ENCODE results near the gene CFAP20DC. TPM values are rescaled to one million over a fixed set of nuclear protein-coding genes. Genes with fewer than 3 reads are reported as not detected.

The CFAP20DC gene
- total and polyA plus RNA-seq, 4 donors = 0.98 to 2.1 (median 1.5) TPM

- no peaks in the 10 kb centered on the region for H3K27me3 ChIP-seq (ENCODE audit: control insufficient read depth in 4 of 4, insufficient read depth in 4 of 4, low read length in 3 of 4)
- no peaks in the 10 kb centered on the region for H3K9me3 ChIP-seq (ENCODE audit: control insufficient read depth in 4 of 4, low read length in 3 of 4)
- H3K36me3 ChIP-seq (ENCODE audit: control insufficient read depth in 4 of 4, insufficient read depth in 3 of 4, low read depth in 1 of 4, low read length in 3 of 4) = no peaks in the 10 kb centered on the region
- no peak overlapping the region for H3K27ac ChIP-seq (ENCODE audit: low read depth in 1 of 2, low read length in 2 of 2)
- no peak for DNase-seq (ENCODE audit: low spot score)
- TF ChIP-seq RAD21 (IDR thresholded peaks at IDR 0.05) (no peak), JUND (IDR thresholded peaks at IDR 0.05) (no peak), RXRA (IDR thresholded peaks at IDR 0.05) (no peak), ATF3 (IDR thresholded peaks at IDR 0.05) (no peak), ZBTB33 (IDR thresholded peaks at IDR 0.05) (no peak)
- 95% methylated on average over 2 of the region's 2 CpGs for WGBS
- no peak overlapping the region for H3K9ac ChIP-seq (ENCODE audit: low read depth in 1 of 2, low read length in 2 of 2)
- peaks cover 0 to 6% (median 2%) of the 10 kb centered on the region in 4 donors for H3K4me1 ChIP-seq (ENCODE audit: control insufficient read depth in 4 of 4, insufficient read depth in 4 of 4, low read length in 3 of 4)
- no peak overlapping the region for H3K4me3 ChIP-seq (ENCODE audit: low read depth in 1 of 3, low read length in 3 of 3)
Measured at GRCh38 chr3:58993547-58993946, 56.3 kb downstream of the CFAP20DC start.

GRCh38 chr3:58991623-58992022 lies 58.2 kb downstream of the CFAP20DC start:
- H3K4me3 ChIP-seq (ENCODE audit: low read depth in 1 of 3, low read length in 3 of 3) = no peak overlapping the region
- H3K36me3 ChIP-seq (ENCODE audit: control insufficient read depth in 4 of 4, insufficient read depth in 3 of 4, low read depth in 1 of 4, low read length in 3 of 4) = no peaks in the 10 kb centered on the region
- DNase-seq (ENCODE audit: low spot score) = no peak
- no peak overlapping the region for H3K27ac ChIP-seq (ENCODE audit: low read depth in 1 of 2, low read length in 2 of 2)
- H3K4me1 ChIP-seq (ENCODE audit: control insufficient read depth in 4 of 4, insufficient read depth in 4 of 4, low read length in 3 of 4) = peaks cover 0 to 6% (median 2%) of the 10 kb centered on the region in 4 donors
- H3K9me3 ChIP-seq (ENCODE audit: control insufficient read depth in 4 of 4, low read length in 3 of 4) = peaks cover 0 to under 1% (median 0%) of the 10 kb centered on the region in 4 donors
- H3K27me3 ChIP-seq (ENCODE audit: control insufficient read depth in 4 of 4, insufficient read depth in 4 of 4, low read length in 3 of 4) = no peaks in the 10 kb centered on the region
- 97% methylated on average over 5 of the region's 5 CpGs for WGBS
- no peak for TF ChIP-seq NR2F2 (IDR thresholded peaks at IDR 0.05)
- no peak for TF ChIP-seq EGR1 (IDR thresholded peaks at IDR 0.05; ENCODE audit: low read depth in 2 of 2)
- no peak overlapping the region for H3K9ac ChIP-seq (ENCODE audit: low read depth in 1 of 2, low read length in 2 of 2)

- H3K9me3 ChIP-seq (ENCODE audit: control insufficient read depth in 4 of 4, low read length in 3 of 4) = peaks cover 0 to 2% (median 0%) of the 10 kb centered on the region in 4 donors
- no peak overlapping the region for H3K9ac ChIP-seq (ENCODE audit: low read depth in 1 of 2, low read length in 2 of 2)
- H3K27me3 ChIP-seq (ENCODE audit: control insufficient read depth in 4 of 4, insufficient read depth in 4 of 4, low read length in 3 of 4) = no peaks in the 10 kb centered on the region
- DNase-seq (ENCODE audit: low spot score) = no peak
- no peak overlapping the region for H3K27ac ChIP-seq (ENCODE audit: low read depth in 1 of 2, low read length in 2 of 2)
- H3K36me3 ChIP-seq (ENCODE audit: control insufficient read depth in 4 of 4, insufficient read depth in 3 of 4, low read depth in 1 of 4, low read length in 3 of 4) = no peaks in the 10 kb centered on the region
- H3K4me3 ChIP-seq (ENCODE audit: low read depth in 1 of 3, low read length in 3 of 3) = no peak overlapping the region
- H3K4me1 ChIP-seq (ENCODE audit: control insufficient read depth in 4 of 4, insufficient read depth in 4 of 4, low read length in 3 of 4) = peaks cover 0 to 6% (median 2%) of the 10 kb centered on the region in 4 donors
- TF ChIP-seq EGR1 (IDR thresholded peaks at IDR 0.05; ENCODE audit: low read depth in 2 of 2) (no peak), GABPA (IDR thresholded peaks at IDR 0.05 in 1 of 2, conservative IDR thresholded peaks at IDR 0.05 in 1 of 2) (no peak), HNF4A (conservative IDR thresholded peaks at IDR 0.05) (no peak), ATF3 (IDR thresholded peaks at IDR 0.05) (no peak), MAX (IDR thresholded peaks at IDR 0.05) (no peak), CTCF (IDR thresholded peaks at IDR 0.05; ENCODE audit: low read depth, low read length, missing input control) (no peak), SP1 (IDR thresholded peaks at IDR 0.05) (no peak)
Measured at GRCh38 chr3:58991026-58991425, 58.8 kb downstream of the CFAP20DC start.
